ENCODE data around the gene KCNC2. TPM values are rescaled to one million over a fixed set of nuclear protein-coding genes. Genes with fewer than 3 reads are reported as not detected.
A peak's percentile ranks its signal among the peaks of the same experiment; 100 is the strongest.

Gene KCNC2
- total RNA-seq, 2 donors from 2014 or later, result 0.26 TPM; not detected in 1

DNA sequence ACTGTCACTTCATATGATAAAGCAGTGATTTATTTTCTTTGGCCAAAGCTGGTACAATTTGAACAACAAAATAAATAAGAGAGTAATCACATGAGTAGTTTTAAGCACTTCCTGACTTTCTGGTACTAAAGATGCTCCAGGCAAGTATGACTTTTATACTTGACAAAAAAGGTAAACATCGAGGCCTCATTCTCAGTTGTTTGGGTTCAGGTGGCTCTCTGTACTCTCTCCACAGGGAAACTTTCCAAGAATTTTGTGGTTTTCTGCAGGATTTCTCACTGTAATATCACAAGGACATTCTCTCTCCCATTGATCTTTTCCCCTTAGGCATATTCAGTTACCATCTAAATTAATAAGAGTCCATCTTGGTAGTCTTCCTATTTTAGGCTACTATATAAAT lies 26.6 kb upstream of the KCNC2 start:
- H3K4me3 ChIP-seq, result no peak overlapping the region
- DNase-seq (no peak), ATAC-seq (no peak)
- no peaks in the 10 kb centered on the region for H3K4me1 ChIP-seq
- H3K27me3 ChIP-seq, result no peaks in the 10 kb centered on the region
- 75 to 77% methylated on average over 1 of the region's 1 CpG for WGBS, 2 donors
- no peak overlapping the region for H3K27ac ChIP-seq
- intact Hi-C loops (cut with DNase I), result no loop called here
- no peak for TF ChIP-seq POLR2A (IDR thresholded peaks at IDR 0.05)
- TF ChIP-seq, protein P1, sequence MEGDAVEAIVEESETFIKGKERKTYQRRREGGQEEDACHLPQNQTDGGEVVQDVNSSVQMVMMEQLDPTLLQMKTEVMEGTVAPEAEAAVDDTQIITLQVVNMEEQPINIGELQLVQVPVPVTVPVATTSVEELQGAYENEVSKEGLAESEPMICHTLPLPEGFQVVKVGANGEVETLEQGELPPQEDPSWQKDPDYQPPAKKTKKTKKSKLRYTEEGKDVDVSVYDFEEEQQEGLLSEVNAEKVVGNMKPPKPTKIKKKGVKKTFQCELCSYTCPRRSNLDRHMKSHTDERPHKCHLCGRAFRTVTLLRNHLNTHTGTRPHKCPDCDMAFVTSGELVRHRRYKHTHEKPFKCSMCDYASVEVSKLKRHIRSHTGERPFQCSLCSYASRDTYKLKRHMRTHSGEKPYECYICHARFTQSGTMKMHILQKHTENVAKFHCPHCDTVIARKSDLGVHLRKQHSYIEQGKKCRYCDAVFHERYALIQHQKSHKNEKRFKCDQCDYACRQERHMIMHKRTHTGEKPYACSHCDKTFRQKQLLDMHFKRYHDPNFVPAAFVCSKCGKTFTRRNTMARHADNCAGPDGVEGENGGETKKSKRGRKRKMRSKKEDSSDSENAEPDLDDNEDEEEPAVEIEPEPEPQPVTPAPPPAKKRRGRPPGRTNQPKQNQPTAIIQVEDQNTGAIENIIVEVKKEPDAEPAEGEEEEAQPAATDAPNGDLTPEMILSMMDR (IDR thresholded peaks at IDR 0.05), result no peak
- H3K9me3 ChIP-seq, result no peaks in the 10 kb centered on the region
- H3K36me3 ChIP-seq (replicated peaks in 1 of 2; ENCODE audit: insufficient read depth in 1 of 2, low read depth in 2 of 2), result no peaks in the 10 kb centered on the region

DNA sequence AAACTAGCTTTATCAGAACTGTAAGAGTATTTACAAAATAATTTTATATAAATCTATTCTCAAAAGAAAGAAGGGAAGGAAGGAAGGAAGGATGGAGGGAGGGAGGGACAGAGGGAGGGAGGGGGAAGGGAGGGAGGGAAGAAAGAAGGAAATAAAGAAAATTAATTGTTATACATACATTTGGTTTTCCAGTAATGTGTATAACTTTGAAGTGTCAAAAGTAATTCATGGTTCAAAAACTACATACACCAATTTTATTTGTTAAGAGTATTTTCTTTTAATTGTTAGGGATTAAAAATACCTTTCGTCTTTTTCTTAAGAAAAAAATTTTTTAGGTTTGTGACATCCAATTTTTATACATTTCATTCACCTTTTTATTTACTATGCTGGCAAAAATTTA lies 17.5 kb upstream of the KCNC2 start:
- Histone ChIP-seq H3K4me1 (no peaks in the 10 kb centered on the region), H3K27me3 (no peaks in the 10 kb centered on the region), H3K4me3 (no peak overlapping the region), H3K9me3 (no peaks in the 10 kb centered on the region), H3K27ac (no peak overlapping the region), H3K36me3 (replicated peaks in 1 of 2; ENCODE audit: insufficient read depth in 1 of 2, low read depth in 2 of 2) (no peaks in the 10 kb centered on the region)
- 56 to 68% methylated on average over 1 of the region's 1 CpG for WGBS, 2 donors
- no peak for TF ChIP-seq POLR2A (IDR thresholded peaks at IDR 0.05)
- TF ChIP-seq, protein P1 (IDR thresholded peaks at IDR 0.05), result no peak
- no peak for DNase-seq
- intact Hi-C loops (cut with DNase I), result no loop called here
- ATAC-seq, result no peak

DNA sequence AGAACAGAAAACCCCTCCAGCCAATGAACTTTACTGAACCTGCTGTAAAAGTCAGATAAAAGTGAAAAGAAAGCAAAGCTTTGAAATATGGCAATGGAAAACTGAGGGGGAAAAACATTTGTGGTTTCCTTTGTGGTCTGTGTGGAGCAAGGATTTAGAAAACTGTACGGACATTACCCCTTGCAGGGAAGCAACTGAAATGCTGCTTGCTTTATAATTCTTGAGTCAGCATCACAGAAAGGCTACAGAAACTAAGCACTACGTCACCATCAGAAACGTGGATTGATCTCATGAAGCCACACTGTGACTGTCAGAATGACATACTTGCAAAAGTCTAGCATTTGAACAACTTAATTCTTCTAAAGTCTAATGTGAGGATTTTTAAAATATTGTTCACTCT lies 2.4 kb upstream of the KCNC2 start:
- intact Hi-C loops (cut with DNase I), result no loop called here
- Histone ChIP-seq H3K27me3 (peaks cover 0 to 21% of the 10 kb centered on the region in 2 donors), H3K36me3 (replicated peaks in 1 of 2; ENCODE audit: insufficient read depth in 1 of 2, low read depth in 2 of 2) (no peaks in the 10 kb centered on the region), H3K9me3 (no peaks in the 10 kb centered on the region), H3K27ac (no peak overlapping the region), H3K4me1 (peaks cover 13% of the 10 kb centered on the region), H3K4me3 (no peak overlapping the region)
- TF ChIP-seq, protein P1 (IDR thresholded peaks at IDR 0.05), result no peak
- no peak for TF ChIP-seq POLR2A (IDR thresholded peaks at IDR 0.05)
- ATAC-seq, result no peak
- WGBS, 2 donors, result 33 to 36% methylated on average over 3 of the region's 3 CpGs
- DNase-seq, result no peak

DNA sequence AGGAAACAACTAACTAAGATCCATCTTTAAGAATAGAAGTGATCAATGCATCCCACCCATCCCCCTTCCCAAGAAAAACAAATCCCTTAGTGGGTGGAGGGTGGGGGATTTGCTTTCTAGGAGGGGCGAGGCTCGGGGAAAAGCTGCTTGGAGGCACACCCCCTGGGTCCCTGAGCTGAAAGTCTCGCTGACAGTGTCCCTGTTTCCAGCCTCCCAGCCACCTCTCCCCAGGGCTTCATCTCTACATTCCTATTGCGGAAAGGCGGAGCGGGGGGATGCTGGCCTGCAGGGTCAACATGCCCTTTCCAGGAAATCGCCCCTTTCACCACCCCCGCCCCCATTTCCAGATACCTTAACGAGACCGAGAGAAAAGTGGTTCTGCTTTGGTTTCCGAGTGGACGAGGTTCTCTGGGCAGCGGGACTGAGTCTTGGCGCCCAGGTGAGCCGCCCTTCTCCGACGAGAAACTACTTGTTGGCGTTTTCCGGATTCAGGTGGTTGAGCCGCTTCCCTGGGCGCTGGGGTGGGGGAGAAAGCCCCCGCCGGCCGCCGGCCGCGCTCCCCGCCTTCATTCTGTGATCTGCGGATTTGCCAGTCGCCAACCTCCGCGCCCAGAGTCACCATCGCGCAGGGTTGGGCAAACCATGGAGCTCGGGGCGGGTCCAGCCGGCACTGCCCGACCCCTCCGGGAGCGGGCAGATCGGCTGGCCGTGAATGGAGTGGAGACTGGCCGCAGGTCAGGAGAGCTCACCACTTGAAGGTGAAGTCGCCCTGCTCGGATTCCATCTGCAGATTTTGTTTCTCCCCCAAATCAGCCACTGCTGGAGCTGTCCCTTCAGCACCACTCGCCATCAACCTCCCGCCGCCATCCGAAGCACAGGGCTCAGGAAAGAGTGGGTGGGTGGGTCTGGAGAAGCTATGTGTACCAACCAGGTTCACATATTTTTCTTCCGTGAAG lies 505 bp downstream of the KCNC2 start:
- Histone ChIP-seq H3K4me3 (no peak overlapping the region), H3K9me3 (no peaks in the 10 kb centered on the region), H3K36me3 (replicated peaks in 1 of 2; ENCODE audit: insufficient read depth in 1 of 2, low read depth in 2 of 2) (no peaks in the 10 kb centered on the region), H3K27ac (no peak overlapping the region), H3K4me1 (peaks cover 13% of the 10 kb centered on the region), H3K27me3 (peaks cover 0 to 23% of the 10 kb centered on the region in 2 donors)
- whole genome bisulfite sequencing, 2 donors, result 2% methylated on average over 35 to 50 of the region's 50 CpGs
- intact Hi-C loops (cut with DNase I), result no loop called here
- DNase-seq (peak in 1 of 4 donors; percentile 10), ATAC-seq (peak; percentile 38)
- TF ChIP-seq POLR2A (IDR thresholded peaks at IDR 0.05), result no peak
- TF ChIP-seq, protein P1 (IDR thresholded peaks at IDR 0.05), result no peak
